Pons (tissue), 1 donor: ENCODE results near the gene MAPRE2.
"Not testable (repeated sequence)": the region's sequence is repeated elsewhere in the genome, so short reads cannot be mapped to it uniquely, and the experiment has no call there.

ENCODE experiments used
- DNase-seq: peaks from one replicate; pipeline ENCODE4 v3.0.0-alpha.2; 2016; ENCODE audit warnings: low spot score

The MAPRE2 gene

GRCh38 chr18:35123811-35124210 is 82.6 kb downstream of the MAPRE2 start:
- DNase-seq: no peak

DNA sequence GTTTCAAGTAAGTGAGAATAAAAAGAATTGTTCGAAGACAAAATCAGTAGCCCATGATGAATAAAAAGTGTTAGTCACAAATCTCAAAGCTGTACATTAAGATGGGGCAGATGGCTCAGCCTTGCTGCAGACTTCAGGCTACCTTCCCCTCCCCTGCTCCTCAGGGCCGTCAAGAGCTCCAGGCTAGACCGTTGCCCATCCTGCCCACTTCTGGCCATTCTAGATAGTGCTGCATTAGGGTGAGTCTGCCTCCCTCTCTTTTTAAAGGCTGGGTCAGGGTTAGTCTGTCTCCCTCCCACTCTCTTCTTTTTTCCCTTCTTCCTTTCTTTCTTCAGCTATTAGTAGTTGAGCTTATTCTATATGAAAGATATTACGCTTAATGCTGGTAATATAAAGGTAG is 86.0 kb downstream of the MAPRE2 start:
- DNase-seq: no peak

GRCh38 chr18:35128675-35129074 is 87.5 kb downstream of the MAPRE2 start:
- no peak for DNase-seq

DNA sequence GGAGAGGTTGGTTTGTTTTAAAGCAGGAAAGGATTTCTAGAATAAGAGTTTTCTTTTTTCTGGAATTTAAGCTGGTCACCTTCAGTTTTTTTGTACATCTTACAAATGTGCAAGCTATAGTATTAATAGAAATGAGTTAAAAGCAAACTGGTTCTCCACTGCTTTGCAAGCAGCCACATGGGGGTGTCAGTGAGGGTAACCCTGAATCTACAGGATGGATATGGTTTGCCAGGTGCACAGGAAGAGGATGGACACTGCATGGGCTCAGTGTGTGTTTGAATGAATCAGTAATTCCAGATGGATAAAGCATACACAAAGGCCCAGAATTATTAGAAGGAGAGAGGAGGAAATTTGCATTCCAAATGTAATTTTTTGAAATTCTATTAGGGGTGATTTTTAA is 89.0 kb downstream of the MAPRE2 start:
- DNase-seq: no peak

GRCh38 chr18:35131387-35132020 is 90.3 kb downstream of the MAPRE2 start:
- peak; percentile 94 for DNase-seq

GRCh38 chr18:35132021-35132902 is 91.0 kb downstream of the MAPRE2 start:
- peak; percentile 48 for DNase-seq

DNA sequence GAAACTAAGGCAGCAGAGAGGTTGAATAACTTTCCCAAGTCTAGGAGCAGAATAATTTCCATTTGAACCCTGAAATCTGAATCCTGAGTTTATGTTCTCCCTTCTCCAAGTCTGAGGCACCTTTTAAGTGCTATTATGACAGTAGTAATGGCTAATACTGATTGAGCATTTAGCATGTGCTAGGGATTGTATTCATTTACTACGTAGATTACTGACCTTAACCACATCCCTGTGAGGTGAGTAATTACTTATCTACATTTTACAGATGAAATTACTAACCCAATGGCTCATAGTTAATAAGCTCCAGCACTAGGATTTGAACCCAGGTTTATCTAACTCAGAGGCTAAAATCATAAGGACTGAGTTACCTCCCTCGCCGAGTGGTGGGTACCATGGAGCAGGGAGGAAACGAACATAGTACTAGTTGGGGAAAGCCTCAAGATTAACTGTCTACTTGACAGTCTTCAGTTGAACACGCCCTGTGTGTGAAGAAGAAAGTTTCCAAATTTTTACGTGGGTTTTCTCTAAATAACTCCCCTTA is 93.0 kb downstream of the MAPRE2 start:
- DNase-seq: no peak

DNA sequence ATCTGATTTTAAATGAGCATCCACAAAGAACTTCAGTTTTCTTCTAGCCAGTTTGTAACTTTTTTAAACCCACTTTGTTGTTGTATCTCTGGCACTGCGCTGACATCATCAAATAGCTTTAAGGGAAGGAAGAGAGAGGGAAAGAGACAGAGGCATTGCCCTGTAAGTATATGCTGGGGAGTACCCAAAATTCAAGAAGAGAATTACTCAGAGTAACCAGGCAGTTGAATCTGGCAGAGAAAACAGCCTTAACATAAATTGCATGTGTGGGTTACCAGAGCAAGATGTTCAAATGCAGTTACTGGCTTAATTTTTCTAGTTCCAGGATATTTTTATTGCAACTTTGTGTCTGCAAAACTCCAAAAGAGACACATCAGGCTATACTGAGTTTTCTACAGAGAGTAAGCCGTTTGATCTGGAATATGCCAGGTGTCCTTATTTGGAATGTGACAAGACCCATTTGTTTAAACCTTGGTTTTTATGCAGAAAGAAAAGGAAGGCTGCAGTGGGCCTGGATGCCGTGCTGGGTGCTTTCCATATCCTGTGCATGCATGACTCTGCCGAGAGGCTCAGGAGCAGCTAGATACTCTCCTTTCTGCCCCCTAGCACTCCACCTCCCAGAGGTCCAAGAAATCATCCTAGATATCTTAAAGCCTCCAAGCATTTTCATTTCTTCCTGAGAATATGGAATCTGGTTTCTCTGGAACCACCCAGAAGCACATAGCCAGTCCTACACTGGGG is 93.7 kb downstream of the MAPRE2 start:
- no peak for DNase-seq

DNA sequence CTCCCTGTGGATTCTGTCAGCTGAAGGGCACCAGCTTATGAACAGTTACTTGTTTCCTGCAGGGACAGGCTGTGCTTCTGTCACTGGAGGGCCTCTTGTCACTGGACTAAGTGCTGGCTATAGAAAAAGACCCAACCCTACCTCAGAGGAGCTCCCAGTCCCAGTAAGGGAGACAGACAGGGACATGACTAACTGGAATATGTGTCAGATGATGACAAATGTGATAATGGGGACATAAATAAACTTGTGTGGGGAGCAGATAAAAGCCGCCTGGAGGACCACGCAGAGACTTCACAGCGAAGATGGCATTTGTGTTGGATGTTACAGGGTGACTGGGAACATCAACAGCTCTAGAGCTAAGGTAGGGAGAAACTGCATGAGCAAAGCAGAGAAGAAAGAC is 95.0 kb downstream of the MAPRE2 start:
- no peak for DNase-seq

DNA sequence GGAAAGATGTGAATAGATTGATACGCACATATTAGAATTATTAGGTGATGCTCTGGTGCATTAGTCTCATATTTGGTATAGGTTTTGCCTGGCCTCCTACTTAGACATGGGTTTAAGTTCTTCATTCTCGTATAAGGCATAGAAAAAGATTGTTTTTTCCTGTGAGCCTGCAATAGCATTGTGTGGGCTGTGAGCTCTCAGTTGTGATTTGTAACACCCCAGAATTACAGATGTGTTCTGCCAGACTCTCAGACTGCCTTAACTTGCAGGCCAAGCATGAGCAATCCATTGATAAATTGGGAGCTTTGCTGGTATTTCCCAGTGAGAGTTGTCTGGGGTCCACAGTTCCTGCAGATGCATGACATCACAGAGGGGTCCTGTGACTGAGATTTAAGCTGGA is 95.7 kb downstream of the MAPRE2 start:
- no peak for DNase-seq

DNA sequence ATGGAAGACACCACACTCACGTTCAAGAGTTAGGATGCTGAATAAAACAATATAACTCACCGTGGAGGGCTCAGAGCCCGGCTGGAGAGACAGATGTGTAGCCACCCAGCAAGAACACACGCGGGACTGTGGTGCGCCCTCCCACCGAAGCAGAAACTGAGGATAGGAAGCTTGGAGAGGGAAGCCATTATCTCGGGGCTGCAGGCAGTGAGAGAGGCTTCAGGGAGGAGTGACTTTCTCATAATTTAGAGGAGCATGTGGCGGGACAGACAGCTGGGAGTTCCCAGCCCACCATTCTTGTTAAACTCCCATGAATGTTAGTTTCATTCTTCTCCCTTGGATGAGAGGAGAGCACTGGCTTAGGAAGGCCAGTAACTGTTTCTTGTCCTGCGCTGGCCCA is 96.4 kb downstream of the MAPRE2 start:
- DNase-seq: no peak

- no peak for DNase-seq
Measured at GRCh38 chr18:35138773-35139172, 97.6 kb downstream of the MAPRE2 start.

GRCh38 chr18:35139517-35139916 is 98.3 kb downstream of the MAPRE2 start:
- no peak for DNase-seq

DNA sequence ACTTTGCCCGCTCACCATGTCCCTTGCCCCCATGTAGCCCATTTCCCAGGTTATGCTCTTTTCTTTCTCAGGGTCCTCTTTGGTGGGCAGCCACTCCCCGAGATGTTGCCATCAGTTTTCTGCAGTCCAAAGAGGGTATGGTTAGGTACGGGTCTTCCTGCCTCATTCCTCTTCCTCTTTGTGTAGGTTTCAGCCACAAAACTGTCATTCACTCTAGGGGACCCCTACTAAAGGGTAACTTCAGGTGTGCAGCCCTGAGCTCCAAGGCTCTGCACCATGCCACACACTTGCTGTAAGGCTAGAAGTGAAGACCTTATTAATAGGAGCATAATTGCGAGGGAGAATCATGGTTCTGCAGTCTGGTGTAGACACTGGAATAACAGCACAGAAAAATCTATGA is 99.9 kb downstream of the MAPRE2 start:
- DNase-seq: no peak

- no peak for DNase-seq
Measured at GRCh38 chr18:35141567-35142274, 100.5 kb downstream of the MAPRE2 start.

- no peak for DNase-seq
Measured at GRCh38 chr18:35142275-35142615, 101.0 kb downstream of the MAPRE2 start.

GRCh38 chr18:35143622-35144596 is 102.7 kb downstream of the MAPRE2 start:
- peak; percentile 86 for DNase-seq

- DNase-seq: no peak
Measured at GRCh38 chr18:35144698-35145097, 103.5 kb downstream of the MAPRE2 start.

DNA sequence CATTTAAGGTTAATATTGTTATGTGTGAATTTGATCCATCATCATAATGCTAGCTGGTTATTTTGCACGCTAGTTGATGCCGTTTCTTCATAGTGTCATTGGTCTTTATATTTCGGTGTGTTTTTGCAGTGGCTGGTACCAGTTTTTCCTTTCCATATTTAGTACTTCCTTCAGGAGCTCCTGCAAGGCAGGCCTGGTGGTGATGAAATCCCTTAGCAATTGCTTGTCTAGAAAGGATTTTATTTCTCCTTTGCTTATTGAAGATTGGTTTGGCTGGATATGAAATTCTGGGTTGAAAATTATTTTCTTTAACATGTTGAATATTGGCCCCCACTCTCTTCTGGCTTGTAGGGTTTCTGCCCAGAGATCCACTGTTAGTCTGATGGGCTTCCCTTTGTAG is 109.0 kb downstream of the MAPRE2 start:
- not testable (repeated sequence) for DNase-seq

DNA sequence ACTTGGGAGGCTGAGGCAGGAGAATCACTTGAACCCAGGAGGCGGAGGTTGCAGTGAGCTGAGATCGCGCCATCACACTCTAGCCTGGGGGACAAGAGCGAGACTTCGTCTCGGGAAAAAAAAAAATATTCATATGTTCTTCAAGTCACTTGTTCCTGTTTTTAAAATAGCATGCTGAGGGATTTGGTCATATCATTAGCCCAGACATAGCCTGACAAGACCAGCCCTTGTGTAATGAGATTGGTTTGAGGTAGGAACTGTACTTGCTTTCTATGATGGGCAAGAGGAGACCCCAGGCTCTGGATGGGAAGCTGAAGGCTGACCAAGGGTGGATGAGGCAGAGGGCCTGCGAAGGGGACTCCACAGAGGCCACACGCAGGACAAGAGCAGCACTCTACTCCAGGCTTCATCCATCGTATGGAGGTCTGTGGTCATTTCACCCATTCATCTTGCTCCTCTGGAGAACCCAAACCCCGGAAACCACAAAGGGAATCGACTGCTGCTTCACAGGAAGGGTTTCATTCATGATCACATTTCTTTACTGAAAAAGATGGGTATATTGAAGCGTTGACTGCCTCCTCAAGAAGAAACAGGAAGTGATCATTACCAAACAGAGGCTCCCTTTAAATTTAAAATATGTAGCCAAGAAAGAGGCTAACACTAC is 112.5 kb downstream of the MAPRE2 start:
- no peak for DNase-seq
